Cortex of kidney (tissue), 1 donor: ENCODE results near the gene FBLN2.

ENCODE experiments used
- DNase-seq: peaks from one replicate; lab custom pipeline; 2025; lab: John Stamatoyannopoulos, UW

FBLN2 gene

DNA sequence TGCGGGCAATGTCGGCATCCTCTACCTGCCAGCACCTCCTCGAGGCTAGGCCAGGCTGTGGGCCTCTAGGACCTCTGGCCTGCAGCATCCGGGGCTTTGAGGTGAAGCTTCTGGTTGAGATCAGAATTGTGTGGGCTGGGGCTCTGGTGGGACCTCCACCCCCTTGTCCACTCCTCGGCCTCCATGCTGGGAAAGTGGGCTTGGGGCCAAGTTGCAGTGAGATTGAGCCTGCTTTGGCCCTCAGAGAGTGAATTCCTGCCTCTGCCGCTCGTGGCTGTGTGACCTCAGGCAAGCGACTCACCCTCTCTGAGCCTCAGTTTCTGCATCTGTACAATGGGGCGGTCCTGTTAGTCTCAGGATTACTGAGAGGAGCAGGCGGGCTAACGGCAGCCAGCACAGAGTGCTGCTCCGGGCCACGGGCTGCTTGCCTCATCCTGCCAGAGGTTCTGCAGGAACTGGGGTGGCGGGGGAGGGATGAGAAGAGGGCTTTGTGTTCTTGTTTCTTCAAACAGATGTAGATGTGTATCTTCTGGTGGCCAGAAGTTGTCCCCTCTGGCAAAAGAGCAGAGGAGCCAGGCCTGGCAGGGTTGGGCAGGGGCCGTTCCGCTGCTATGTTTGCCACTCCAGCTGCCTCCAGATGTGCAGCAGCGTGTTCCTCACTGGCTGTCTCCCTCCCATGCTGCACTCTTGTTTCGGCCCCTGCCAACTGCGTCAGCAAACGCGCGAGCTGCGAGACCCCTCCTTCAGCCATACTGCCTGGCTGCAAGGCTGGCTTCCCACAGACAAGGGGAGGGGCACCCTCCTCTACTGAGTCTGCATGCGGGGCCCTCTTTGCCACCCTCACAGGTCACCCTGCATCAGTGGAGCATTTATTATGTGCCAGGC lies 33.7 kb downstream of the FBLN2 start:
- no peak for DNase-seq

DNA sequence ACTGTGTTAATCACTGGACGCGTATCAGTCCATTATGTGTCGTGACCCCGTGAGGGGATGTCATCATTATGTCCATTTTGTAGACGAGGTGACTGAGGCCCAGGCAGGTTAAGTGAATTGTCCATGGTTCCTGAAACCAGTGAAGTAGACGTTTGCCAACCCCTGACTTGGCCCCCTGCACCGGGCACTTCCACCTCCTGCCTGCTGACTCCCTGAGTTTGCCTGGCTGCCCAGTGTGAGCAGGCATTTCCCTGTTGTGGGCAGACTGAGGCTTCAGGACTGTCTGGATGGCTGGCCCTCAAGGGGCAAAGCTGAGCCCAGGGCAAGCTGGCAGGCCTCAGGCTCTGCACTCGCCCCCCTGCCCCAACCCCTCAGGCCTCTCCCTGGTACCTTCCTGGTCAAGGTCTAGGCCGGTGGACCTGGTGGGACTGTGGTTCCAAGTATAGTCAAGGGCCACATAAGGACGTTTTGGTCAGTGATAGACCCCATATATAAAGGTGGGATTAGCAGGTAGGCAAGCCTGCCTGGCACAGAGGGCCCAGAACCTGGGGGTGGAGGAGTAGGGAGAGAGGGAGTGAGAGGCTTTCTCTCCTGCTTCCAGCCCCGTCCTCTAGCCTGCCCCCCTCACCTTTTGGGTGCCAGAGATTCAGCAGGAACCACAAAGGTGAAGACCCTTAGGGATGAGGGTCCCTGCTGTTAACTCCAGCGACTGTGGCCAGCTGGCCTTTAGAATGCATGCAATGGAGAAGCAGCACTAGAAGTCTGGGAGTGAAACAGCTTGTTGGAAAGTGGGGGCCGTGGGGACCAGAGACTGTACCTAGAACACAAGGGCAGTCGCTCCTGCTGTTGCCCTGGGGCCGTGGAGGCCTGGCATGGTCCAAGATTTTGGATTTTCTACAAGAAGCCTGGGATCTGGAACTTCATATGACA lies 34.6 kb downstream of the FBLN2 start:
- no peak for DNase-seq

DNA sequence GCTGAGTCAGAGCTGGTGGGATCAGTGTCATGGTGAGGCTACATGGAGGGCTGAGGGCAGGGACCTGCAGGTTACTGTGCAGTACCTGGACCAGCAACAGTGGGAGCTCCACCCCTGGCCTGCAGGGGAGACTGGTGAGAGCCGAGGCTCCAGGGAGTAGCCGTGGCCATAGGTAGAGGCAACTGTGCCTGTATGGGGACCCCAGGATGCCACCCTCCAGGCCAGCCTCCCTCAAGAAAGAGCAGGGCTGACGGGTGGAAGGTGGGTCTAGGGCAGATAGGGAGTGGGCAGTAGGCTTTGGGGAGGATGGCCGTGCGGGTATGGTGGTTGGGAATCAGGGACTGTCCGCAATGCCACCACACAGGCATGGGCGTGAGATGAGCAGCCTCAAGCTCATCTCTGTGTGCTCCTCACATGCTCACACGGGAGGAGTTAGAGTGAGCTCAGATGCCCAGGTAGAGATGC lies 35.5 kb downstream of the FBLN2 start:
- no peak for DNase-seq

DNA sequence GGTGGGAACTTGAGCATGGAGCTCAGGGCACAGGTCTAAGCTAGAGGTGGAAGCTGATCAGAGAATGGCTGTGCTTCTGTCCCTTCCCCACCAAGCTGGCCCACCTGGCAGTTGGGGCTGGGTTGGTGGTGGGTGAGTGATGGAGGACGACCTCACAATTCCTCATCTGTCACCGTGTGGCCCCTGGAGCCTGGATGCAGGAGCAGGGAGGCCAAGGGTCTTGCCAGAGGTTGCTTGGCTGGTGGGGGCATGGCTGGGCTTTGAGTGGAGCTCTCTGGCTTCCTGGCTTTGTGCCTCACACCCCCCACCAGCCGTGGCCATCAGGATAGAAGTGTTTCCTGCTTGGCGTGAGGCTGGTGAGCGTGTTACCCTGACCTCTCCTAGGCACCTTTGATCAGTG lies 36.0 kb downstream of the FBLN2 start:
- DNase-seq = no peak

DNA sequence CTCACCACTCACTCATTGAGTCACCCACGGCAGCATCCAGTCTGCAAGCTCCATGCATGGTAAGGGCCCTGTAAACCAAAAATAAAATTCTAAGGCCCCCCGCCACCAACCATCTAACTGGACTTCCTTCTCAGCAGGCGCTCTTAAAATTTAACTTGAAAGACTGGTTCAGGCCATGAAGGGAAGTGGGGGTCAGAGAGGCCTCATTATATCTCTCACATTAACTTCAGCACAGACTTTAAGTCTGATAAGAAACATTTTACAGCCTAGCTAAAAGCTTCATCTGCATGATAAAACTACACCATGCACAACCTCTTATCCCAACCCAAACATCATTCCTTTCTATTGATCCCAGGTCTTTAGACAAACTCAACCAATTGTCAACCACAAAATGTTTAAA lies 38.5 kb downstream of the FBLN2 start:
- DNase-seq = no peak

DNA sequence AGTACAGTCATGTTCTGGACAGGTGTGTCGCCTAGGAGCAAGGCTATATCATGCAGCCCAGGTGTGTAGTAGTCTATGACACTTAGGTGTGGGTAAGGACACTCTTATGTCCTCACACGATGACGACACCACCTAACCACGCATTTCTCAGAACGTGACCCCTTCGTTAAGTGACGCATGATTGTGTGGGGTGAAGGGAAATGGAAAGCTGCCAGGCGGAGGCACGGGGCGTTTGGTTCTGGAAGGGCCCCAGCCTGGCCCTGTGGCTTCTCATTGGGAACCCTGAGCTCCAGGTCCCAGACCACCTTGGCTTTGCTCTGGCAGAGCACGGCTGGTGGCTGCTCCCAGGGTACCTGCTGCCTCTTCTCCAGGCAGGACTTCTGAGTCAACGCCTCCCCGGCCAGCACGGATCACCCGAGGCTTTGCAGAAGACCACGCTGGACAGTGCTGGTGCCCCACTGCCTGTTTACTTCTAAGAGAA lies 39.3 kb downstream of the FBLN2 start:
- no peak for DNase-seq

DNA sequence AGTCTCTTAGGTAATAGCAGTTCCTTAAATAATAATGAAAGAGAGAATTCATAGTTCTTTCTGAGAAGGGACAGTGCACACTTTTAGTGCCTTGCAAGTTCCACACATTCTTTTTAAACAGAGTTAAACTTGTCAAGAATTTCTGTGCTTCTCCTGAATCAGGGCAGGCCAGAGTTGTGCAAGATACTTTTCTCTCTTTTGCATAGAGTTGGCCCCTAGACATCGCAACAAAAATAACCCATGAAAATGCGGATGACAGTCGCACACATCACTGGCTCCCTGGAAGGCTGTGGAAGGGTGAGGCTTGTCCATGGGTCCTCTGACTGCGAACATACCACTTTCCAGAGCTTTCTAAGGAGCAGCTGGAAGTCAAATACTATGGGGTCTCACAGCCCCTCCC lies 40.1 kb downstream of the FBLN2 start:
- DNase-seq = no peak

DNA sequence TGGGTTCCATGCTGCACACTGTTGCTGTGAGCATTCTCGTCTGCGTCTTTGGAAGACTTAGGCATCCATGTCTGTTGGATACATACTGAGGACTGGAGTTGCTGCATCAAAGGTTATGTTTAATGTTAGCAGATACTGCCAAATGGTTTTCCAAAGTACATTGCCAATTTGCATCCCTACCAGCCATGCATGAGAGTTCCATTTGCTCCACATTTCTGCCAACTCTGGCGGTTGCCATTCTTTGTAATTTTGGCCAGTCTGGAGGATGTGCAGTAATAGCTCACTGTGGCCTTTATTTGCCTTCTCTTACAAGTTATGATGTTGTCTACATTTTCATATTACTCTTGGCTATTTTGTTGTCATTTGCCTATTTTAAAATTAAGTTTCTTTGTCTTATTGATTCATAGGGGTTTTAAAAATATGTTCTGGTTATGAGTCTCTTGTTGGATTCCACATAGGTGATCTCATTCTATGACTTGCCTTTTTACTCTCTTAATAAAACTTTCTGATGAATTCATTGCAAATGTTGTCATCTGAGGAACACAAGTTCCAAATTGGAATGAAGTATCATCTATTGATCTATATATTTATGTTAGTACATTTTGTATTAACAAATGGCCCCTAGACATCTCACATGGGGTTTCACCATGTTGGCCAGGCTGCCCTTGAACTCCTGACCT lies 42.1 kb downstream of the FBLN2 start:
- DNase-seq = no peak

DNA sequence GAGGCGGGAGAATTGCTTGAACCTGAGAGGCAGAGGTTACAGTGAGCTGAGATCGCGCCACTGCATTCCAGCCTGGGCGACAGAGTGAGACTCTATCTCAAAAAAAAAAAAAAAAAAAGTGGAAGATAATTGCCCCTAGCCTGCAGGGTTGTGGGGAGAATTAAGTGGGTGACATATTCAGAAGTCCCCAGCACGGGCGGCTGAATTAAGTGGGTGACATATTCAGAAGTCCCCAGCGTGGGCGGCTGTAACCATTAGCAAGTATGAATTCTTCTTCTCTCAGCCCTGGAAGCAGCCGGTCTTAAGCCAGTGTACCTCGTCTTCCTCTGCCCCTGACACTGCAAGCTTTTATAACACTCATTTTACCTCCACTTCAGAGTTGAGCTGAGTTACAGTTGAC lies 44.7 kb downstream of the FBLN2 start:
- no peak for DNase-seq

DNA sequence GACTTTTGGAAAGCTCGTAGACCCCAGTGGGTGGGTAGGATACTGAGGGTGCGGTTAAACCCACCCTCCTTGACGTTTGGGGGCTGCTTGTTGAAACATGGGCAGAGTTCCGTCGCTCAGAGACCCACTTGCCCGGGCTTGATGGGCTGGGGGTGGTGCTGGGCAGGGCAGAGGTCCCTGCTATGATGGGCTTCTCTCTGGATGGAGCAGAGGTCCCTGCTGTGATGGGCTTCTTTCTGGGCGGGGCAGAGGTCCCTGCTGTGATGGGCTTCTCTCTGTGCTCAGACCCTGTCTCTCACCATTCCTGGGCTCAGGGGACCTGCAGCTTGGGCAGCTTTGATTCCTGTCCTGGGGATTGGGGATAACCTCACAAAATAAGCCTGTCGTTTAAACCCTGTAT lies 45.2 kb downstream of the FBLN2 start:
- DNase-seq = no peak

DNA sequence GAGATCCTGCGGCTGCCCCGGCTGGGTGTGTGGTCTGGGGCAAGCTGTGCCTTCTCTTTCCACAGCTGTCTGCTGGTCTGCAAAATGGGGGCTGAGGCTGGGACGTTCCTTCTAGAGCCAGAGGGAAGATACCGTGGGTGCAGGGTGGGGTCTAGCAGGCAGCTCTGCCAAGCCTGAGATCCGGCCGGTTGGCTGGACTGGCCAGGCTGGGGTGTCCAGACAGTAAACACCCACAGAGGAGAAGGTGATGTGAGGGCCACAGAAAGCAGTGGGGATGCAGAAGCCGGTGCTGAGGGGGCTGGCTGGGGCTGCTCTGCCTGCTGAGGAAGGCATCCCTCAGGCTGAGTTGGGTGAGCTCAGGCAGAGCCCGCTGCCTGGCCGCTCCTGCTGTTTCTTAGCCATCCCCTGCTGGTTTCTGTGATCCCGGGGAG lies 46.1 kb downstream of the FBLN2 start:
- no peak for DNase-seq

DNA sequence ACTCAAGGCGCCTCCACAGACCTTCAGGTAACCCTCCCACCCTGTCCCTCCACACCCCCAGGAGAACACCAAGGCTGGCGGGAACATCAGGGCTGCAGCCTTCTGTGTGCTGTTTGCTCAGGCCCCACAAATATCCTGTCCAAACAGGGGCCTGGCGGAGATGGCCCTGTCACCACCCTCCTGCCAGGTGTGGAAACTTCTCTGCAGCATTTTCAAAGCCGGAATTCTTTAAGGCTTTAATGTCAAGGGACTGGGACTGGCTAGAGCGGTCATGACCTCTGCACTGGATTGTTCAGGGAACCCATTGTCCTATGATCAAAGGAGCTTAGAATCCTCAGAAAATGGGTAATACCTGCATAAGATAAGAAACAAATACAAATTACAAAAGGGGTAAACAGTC lies 46.6 kb downstream of the FBLN2 start:
- no peak for DNase-seq

DNA sequence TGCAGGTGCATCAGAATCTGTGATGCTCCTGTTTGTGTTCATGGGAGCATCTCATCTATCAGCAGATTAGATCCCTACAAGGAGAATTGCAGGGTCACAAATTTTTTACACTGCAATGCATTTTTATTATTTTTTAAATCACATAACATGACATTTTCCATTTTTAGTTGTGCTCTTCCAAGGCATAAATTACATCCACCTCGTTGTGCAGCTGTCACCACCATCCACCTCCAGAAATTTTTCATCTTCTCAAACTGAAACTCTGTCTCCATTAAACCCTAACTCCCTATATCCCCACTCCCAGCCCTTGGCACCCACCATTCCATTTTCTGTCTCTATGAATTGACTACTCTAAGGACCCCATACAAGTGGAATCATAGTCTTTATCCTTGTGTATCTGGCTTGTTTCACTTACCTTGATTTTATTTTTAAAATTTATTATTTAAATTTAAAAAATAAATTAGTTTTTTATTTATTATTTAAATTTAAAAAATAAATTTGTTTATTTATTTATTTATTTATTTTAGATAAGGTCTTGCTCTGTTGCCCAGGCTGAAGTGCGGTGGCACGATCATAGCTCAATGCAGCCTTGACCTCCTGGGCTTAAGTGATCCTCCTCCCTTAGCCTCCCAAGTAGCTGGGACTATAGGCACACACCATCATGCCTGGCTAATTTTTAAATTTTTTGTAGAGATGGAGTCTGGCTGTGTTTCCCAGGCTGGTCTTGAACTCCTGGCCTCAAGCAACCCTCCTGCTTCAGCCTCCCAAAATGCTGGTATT lies 47.7 kb downstream of the FBLN2 start:
- no peak for DNase-seq

DNA sequence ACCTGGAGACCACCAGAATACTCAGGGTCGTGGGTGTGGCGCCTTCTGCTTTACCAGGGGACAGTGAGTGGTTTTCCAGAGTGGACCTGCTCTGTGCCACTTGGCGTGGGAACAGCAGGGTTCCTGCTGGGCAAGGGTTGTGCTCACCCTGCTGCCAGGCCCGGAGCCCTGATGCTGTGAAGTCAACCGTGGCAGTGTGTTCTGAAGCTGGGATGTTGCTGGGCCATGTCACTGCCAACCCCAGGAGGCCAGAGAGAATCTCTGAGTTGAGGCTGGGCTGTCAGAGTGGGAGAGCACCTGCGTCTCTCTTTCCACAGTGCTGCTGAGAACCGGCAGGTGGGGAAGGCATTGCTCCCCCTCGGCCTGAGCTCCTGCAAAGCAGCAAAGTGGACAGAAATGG lies 48.7 kb downstream of the FBLN2 start:
- DNase-seq = no peak

DNA sequence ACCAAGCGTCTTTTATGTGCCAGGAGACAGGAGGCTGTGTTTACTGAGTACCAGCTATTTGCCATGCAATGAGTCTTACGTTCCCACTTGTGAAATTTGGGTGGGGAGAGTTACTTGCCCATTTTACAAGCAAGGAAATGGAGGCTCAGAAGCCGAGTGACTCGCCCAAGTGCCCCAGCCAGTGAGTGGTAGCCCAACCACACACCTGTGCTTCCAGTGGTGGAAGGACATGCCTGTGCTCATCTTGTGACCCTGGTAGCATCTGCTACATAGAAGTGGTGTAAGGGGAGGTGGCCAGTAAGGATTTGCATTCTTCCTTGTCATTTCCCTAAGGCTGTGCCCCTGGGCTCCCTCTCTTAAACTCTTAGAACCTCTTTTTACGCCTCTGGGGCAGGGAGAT lies 49.3 kb downstream of the FBLN2 start:
- DNase-seq = no peak

DNA sequence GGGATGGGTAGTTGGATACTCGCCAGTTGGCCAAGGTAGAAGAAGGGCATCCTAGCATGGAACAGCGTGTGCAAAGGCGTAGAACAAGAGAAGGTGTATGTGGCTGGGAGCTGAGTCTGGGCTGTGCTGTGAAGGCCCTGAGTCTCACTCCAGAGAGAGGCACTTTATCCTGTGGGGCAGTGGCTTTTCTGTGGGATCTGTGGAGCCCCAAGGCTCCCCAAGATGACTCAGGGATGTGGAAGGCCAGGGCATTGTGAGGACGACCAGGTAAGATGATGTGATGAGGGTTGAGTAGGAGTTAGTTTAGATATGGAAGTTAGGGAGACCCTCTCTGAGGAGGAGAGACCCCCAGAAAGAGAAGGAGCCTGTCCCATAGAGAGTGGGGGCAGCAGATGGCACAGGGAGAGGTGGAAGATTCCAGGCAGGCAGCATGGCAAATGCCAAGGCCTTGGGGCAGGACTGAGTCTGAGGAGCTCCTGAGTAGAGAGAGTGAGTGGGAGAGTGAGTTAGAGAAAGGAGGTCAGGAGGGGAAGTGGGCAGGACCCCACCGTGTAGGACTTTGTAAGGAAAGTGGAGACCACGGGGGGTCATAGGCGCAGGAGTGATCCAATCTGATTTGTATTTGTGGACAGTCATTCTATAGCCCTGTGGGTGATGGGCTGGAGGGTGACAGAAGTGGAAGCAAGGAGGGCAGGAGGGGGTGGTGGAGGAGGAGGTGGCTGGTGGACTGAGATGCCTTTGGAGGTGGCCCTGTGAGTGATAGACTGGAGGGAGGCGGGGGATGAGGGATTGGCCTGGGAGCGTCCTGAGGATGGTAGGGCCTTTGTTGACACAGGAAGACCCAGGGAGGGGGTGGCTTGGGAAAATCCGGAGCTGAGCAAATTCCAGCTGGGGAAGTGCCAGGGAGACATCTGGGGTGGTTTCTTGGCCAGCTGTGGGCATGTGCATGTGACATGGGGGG lies 50.3 kb downstream of the FBLN2 start:
- DNase-seq = no peak

DNA sequence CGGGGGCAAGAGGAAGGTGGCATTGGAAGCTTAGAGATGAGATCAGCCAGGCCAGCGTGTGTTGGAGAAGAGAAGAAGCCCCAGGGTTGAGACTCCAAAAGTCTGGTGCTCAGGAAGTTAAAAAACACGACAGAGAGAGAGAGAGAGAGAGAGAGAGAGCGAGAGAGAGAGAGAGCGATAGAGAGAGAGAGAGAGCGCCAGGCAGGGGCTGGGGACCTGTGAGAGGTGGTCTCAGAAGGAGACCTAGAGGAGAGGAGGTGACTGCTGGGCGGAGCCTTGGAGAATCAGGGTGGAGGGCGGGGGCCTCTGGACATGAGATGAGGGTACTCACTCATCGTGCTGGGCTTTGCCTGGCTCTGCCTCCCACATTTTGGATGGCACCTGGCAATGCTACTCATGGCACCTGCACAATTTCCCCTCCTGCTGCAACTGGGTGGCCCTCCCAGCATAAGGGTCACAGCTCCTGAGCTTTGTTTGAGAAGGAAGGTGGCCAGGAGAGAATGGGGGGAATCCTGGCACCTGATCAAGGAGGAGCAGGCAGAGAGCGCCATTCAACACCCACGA lies 51.0 kb downstream of the FBLN2 start:
- DNase-seq = no peak

DNA sequence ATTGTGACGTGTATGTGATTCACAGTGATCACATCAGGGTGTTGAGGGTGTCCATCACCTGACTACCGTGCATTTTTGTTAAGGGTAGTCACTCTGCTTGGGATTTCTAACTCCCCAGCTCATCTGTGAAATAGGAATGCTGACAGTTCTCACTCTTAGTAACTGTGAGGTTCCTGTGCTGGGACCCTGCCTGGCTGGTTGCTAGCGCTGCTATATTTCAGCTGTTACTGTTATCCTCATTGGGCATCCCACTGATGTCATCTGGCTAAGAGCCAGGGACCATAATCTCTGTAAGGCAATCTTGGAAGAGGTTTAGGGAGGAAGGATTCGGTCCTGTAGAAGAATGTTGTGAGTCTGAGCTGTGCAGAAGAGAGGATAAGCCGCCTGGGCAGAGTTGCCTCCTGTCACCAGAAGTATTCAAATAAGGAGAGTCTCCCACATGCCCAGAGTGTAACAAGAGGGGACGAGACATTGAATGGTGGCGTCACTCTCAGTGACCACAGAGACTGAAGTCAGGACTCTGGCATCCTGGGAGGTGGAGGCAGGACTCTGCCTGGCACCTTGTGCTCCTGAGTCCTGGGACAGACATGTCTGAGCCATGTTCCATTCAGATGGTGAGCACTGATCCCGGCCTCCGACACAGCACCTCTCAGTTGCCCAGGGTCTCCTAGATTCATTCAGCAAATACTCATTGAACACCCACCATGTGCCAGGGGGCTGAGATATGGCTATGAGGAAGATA lies 52.2 kb downstream of the FBLN2 start:
- no peak for DNase-seq

DNA sequence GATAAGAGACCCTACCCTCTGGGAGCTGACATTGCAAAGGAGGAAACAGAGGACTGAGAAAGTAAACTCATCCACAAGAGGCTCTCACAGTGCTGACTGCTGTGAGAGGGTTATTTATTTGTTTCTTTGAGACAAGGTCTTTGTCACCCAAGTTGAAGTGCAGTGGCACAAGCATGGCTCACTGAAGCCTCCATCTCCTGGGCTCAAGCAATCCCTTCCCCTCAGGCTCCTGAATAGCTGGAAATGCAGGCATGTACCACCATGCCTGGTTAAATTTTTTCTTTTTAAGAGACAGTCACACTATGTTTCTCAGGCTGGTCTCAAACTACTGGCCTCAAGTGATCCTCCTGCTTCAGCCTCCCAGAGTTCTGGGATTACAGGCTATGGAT lies 52.8 kb downstream of the FBLN2 start:
- DNase-seq = no peak
